CD1c-positive myeloid dendritic cell (primary cell): Measurements from ENCODE around the gene GALNT9.
"Not testable (repeated sequence)": the region's sequence is repeated elsewhere in the genome, so short reads cannot be mapped to it uniquely, and the experiment has no call there.

Experiments used
- DNase-seq: peaks from one replicate; pipeline ENCODE4 v3.0.0-alpha.2; 2016; ENCODE audit errors: extremely low spot score

The GALNT9 gene

DNA sequence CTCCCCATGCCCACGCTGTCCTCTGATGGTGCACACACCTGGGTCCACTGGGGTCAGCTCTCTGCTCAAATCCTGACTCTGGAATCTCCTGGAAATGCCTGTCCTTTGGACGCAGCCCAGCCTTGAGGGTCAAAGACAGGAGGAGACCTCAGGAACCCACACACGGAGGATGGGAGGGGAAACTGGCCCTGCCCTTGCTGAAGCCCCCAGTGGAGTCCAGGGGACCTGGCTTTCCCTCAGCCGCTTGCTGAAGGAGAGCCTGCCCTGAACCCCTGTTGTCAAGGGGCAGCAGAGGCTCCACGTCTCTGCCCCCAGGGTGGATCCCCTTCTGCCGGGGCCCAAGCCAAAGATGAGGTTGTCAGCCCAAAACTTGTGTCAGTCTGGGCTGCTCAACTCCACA is 16.9 kb downstream of the GALNT9 start:
- no peak for DNase-seq

DNA sequence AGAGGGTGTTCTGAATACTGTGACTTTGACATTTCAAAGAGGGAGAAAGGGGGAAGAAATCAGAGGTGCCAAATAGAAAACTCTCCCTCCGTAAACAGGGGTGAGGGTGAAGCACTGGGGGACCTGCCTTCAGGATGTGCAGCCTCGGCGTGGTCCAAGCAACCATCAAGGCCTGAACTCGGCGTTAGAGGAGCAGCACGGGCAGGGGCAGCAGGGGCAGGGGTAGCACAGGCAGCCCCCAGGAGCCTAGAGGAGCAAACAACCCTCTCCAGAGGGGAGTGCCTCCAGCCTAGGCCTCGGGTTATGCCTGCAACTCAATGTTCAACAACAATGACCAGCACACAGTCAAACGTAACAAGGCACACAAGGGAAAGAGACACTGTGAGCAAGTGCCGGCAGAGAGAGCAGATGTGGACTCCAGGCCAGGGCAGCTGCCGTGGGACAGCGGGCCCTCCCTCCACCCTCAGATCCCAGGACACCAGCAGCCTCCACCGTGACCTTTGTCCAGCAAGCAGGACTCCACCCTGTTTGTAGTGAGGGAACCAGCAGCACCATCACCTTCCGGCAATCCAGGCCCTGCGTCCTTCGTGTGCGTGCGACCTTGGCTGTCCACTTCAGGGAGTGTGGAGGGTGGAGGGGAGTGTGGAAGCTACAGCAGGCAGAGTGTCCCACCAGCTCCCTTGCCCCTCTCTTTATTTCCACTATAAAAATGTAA is 18.0 kb downstream of the GALNT9 start:
- no peak for DNase-seq

DNA sequence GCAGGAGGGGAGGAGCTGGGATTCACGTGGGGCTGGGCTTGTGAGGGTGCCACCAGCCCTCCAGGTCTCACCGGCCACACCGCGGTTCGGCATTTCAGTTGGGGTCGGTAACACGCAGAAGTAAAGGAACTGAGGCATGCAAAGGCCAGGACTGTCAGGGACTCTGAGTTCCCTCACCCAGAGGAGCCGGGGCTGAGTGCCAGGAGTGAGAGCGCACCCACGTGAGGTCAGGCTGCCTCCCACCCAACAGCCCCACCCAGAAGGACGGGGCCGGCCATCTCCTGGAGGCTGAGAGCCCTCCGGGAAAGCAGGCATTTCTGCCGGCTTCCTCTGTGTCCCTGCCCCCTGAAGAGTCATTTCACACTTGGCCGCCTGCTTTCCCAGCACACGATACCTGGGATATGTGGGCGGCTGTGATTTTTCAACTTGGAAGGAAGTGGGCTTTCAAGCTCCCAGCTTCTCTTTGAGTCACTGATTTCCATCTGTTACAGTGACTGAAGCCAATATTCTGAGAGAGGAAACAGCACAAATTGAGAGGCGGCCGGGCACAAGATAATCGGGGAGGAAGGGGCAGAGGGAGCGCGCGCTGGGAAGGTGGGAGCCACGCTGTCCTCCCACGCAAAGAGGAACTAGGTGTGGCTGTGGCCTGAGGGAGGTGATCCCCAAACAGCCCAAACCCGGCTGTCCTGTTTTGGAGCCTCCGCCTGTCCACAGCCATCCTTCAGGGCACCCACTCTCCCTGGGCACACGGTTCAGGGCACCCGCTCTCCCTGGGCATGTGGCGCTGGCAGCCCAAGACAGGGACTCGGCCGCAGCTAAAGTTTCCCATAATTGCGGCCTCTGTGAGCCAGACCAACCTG is 19.0 kb downstream of the GALNT9 start:
- no peak for DNase-seq

DNA sequence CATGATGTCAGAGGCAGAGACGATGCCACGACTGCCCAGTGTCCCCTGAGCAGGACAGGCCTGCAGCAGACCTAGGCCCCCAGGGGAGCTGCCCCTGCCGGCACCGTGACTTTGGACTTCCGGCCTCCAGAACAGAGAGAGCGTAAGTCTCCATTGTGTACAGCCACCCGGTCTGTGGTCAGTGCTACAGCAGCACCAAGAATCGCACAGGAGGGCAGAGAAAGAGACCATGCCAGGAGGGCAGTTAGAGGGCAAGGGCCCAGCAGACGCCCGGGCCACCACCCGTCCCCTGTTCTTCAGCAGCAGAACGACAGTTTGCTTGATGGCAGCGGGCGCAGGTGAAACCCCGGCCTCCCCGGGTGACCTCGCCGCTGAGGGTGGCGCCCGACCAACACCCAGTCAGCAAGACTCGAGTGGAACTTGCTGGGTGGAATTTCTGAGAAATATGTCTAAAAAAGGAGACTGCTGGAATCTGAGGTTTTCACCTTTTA is 19.7 kb downstream of the GALNT9 start:
- DNase-seq: no peak

DNA sequence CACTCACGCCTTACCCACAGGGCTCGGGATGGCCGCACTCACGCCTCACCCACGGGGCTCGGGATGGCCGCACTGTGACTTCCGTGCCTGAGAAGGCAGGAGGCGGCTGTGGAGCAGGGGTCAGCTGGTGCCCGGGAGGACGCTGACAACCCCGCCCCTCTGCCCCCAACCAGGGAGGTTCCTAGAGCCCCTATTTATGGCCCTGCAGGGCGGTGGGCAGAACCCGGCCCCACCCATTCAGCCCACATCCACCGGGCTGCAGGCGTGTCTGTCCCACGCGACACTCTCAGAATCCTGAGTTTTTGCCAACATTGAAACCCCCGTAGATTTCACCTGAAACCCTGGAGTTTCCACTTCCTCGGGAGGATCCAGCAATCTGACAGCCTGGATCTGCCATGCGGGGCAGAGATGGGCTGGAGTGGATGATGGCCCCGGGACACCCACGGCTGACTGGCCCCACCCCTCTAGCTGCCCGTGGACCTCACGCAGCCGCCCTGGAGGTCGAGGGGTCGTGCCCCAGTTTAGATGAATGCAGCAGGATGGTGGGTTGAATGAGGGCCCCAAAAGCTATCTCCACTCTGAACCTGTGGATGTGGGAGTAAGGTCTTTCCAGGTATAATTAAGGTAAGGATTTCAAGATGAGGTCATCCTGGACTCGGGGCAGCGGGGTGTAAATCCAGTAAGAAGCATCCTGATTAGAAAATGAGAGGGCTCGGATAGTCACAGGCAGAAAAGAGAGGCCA is 20.4 kb downstream of the GALNT9 start:
- no peak for DNase-seq

DNA sequence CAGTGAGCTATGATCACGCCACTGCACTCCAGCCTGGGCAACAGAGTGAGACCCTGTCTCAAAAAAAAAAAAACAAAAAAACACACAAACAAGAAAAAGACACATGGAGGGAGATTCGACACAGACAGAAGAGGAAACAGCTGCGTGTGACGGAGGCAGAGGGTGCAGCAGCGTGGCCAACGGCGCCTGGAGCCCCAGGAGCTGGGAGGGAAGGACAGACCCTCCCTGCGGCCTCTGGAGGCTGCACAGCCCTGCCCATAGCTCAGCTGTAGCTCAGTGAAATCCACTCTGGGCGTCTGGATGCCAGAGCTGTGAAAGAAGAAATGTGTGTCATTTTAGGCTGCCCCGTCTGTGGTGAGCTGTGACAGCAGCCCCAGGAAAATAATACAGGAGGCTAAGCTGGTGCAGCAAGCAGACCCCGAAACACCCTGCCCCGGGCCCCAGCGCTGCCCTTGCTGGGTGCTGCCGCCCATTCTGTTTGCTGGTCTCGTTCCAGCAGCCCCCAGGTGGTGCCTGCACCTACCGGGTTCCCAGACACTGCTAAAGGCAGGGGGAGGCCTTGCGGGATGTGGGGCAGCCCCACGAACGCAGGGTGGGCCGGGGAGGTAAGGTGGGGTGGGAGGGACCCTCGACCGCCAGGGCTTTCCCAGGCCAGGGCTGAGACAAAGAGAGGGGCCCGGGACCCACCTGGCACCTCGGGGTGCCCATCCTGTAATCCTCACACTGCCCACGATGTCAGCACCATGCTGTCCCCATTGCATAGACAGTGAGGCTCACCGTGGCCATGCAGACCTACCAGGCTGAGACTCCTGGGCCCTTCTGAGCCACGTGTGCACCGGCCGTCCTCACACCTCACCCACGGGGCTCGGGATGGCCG is 21.2 kb downstream of the GALNT9 start:
- no peak for DNase-seq

DNA sequence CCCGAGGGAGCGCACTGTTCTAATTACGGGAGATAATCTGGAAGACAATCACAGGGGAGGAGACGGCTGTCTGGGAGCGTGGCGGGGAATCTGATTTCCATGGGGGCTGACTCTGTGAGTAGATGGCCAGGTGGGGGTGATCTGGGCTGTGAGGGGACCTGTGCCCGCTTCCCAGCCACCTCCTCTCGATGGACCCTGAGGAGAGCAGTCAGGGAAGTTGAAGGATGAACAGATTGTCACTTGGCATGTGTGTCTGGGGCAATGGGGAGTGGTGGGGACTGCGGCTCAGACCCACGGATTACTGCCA is 22.6 kb downstream of the GALNT9 start:
- DNase-seq: no peak

DNA sequence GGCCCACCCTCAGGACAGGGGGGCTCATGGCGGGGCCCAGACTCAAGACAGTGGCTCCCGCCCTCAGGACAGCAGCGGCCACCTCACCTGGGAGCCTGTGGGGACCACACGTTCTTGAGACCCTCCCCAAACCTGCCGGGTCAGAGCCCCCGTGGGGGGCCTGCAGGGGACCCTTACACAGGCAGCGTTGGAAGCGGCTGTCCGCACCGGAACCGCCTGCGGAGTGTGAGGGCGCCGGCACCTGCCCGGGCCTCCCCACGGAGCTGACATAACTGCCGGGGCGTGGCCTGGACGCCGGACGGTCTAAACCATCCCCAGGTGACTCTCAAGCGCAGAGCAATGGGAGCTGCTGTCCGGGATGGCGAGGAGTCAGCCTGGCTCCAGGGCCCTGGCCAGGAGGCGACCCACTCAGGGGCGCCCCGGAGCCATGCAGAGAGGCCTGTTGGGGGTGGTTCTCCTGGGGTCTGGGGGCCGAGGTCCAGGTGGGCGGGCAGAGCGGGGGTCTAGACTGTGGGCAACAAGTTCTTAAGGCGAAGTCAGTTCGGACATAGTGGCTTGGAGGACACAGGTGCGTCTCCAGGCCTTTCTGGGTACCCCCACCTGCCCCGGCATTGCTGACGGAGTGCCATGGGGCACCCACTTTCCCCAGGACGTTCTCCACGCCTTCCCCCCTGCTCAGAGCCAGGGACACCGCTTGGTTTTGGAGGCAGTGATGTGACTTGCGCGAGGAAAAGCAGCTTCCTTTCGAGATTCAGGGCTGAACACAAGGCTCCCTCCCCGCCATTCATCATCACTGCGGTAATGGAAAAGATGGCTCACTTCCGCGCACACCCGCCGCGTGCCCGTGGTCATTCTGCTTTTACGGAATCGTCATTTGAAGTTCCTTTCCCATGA is 23.2 kb downstream of the GALNT9 start:
- DNase-seq: no peak

DNA sequence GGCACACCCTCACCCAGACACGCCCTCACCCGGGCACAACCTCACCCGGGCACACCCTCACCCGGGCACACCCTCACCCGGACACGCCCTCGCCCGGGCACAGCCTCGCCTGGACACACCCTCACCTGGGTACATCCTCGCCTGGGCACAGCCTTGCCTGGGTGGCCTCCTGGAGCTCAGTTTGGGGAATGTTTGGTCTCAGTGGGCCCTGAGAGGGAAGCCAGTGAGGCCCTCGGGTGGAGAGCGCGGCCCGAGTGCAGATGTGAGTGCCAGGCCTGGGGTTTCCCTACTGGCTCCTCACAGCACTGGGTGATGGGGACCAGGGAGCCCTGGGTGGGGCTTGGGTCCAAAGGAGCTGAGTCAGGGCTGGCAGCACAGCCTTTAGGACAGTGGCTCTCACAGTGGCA is 23.8 kb downstream of the GALNT9 start:
- no peak for DNase-seq

DNA sequence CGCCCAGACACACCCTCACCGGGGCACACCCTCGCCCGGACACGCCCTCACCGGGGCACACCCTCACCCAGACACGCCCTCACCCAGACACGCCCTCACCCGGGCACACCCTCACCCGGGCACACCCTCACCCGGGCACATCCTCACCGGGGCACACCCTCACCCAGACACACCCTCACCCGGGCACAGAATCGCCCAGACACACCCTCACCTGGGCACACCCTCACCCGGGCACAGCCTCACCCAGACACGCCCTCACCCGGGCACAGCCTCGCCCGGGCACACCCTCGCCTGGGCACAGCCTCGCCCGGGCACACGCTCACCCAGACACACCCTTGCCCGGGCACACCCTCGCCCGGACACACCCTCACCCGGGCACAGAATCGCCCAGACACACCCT is 24.5 kb downstream of the GALNT9 start:
- DNase-seq: not testable (repeated sequence)

DNA sequence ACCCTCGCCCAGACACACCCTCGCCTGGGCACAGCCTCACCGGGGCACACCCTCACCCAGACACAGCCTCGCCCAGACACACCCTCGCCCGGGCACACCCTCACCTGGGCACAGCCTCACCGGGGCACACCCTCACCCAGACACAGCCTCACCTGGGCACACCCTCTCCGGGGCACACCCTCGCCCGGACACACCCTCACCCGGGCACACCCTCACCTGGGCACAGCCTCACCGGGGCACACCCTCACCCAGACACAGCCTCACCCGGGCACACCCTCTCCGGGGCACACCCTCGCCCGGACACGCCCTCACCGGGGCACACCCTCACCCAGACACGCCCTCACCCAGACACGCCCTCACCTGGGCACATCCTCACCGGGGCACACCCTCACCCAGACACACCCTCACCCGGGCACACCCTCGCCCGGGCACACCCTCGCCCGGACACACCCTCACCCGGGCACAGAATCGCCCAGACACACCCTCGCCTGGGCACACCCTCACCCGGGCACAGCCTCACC is 25.5 kb downstream of the GALNT9 start:
- DNase-seq: not testable (repeated sequence)

DNA sequence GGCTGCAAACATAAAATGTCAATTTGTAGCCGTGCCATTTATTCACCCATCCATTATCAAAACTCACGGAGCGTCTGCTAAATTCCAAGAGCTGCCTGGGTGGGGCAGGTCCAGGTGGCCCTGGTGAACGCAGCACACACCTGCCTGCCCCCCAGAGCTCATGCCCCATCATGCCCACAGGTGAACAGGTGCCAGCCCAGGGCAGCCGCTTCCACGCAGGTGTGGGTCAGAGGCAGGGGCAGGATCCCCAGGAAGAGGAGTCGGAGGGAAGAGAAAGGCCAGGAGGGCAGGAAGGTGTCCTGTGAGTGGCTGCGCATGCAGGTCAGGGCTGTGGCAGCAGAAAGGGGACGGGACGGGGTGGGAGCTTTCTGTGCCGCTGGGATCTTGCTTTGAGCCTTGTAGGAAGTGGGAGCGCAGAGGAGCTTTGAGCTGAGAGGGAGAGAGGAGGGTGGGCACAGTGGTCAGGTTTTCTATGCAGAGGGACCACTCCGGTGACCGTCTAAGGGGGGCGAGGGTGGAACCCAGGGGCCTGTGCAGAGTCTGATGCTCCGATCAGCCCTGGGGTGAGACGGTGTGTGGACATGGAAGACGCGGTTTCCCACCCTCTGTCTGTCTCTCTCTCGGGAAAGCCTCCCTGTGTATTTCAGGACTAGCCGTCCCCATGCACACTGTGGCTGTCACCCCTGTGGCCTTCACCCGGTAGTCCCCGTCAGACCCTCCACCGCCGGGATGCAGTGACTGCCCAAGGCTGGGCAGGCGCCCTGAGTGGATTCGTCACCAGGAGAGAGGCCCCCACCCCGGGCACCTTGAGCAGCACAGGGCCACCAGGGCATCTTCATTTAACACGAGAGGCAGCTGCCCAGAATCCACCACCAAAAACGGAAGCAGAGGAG is 26.7 kb downstream of the GALNT9 start:
- no peak for DNase-seq

DNA sequence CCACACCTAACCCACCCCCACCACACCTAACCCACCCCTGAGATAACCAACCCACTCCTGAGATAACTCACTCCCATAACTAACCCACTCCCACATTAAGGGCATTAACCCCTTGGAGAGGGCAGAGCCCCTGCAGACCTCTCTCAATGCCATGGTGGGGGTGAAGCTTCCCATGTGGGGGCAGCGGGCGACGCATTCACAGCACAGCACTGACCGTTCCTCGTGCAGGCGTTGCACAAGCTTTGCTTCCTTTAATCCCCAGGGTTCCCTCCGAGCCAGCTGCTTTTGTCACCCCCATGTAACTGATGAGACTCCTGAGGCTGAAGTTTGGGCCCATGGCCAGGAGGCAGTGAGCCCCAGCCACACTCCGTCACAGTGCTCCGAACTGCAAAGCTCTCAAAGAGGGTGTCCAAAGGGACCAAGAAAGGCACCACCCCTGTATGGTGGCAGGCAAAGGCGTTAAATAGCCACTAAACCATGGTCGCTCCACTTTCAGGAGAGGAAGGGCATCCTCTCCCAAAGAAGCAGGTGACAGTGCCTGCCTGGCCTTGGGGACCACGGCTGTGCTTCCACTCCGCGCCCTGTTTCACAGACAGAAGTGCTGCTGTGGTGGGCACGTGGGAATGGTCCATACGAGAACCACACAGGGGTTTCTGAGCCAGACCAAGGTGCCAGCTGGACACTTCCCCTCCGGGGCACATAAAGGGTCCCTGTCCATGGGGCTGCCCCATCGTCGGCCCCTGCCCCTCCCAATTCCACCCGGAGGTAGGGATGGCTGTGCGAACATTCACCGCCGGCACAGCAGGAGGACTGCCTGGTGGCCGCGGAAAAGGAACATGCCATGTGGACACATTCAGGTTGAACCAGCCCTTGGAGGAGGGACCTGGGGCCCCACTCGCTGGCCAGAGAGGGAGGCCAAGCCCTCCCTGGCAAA is 28.3 kb downstream of the GALNT9 start:
- no peak for DNase-seq

DNA sequence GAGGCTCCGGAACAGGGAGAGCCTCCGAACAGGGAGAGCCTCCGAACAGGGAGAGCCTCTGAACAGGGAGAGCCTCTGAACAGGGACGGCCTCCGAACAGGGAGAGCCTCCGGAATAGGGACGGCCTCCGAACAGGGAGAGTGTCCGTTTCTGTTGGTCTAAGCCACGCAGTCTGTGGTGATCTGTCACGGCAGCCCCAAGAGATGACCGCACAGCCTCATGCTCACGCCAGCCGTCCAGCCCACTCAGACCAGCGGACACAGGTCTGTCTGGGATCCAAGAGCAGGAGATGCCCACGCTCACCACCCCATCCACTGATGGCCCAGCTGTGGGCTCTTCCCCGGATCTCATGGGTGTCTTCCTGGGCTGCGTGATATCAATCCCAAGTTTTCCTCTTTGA is 33.3 kb downstream of the GALNT9 start:
- DNase-seq: no peak

DNA sequence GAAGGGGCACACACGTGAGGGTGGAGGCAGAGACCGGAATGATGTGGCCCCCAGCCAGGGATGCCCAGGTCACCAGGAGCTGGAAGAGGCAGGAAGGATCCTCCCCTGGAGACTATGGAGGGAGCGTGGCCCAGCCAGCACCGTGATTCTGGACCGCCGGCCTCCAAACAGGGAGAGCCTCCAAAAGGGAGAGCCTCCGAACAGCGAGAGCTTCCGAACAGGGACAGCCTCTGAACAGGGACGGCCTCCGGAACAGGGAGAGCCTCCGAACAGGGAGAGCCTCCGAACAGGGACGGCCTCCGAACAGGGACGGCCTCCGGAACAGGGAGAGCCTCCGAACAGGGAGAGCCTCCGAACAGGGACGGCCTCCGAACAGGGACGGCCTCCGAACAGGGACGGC is 33.8 kb downstream of the GALNT9 start:
- DNase-seq: not testable (repeated sequence)

DNA sequence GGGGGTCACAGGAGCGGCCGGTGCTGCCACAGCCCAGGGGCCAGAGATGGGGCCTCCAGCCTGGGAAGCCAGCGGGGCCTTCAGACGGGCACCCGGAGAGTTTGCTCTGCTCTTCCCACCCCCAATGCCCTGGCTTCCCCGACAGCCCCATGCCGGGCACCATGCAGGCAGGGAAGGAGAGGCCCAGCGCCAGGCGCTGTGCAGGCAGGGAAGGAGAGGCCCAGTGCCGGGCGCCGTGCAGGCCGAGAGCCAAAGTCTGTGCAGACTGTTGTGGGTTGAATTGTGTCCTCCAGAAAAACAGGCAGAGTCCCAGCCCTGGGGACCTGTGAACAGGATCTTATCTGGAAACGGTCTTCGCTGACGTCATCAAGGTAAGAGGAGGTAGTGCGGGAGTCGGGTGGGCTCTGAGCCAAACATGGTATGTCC is 34.3 kb downstream of the GALNT9 start:
- DNase-seq: no peak

DNA sequence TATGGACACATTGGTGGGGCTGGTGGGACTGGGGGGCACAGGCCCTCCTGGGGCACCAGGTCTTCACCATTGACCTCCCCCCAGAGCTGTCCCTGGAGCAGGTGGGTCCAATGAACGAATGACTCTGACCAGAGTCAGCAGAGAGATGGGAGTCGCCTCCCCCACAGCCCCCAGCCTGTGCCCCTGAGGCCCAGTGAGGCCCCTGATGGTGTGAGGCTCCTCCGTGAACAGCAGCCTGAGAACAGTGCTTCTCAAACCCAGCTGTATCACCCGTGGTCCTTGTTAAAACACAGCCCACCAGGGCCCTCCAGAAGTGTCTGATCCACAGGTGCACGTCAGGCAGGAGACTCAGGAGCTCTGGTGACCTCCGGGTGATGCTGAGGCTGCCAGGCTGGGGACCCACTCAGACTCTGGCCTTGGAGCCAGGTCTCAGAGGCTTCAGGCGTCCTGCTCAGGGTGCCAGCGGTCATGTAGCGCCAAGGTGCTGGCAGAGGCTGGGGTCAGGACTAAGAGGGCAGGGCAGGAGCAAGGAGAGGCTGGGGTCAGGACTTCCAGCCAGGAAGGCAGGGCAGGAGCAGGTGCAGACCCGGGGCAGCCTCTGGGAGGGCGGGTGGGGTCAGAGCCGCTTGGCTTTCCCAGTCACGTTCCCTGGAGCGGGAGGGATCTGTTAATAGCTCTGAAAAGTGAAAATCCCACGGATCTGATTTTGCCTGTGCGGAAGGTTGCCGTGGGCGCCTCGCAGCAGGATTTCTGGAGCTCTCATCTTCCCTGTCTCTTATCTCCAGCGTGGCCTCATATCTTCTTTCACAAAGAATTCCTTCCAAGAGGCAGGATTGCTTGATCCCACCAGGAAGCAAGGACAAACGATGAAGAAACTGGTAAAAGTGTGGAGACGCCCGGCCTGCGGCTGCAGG is 35.0 kb downstream of the GALNT9 start:
- no peak for DNase-seq
